Measurements from ENCODE around the gene ANKRD63. TPM values are rescaled to one million over a fixed set of nuclear protein-coding genes. Genes with fewer than 3 reads are reported as not detected.

The ANKRD63 gene
- total RNA-seq, 1 donor from 2014 or later = not detected

- DNase-seq (ENCODE audit: low read depth in 2 of 2) = no peak
Measured at GRCh38 chr15:40258544-40258943, 24.3 kb downstream of the ANKRD63 start.

GRCh38 chr15:40257656-40258450 lies 25.0 kb downstream of the ANKRD63 start:
- no peak for DNase-seq (ENCODE audit: low read depth in 2 of 2)

GRCh38 chr15:40256638-40257235 lies 26.1 kb downstream of the ANKRD63 start:
- DNase-seq (ENCODE audit: low read depth in 2 of 2) = peak in 1 of 2 donors; percentile 17

- DNase-seq (ENCODE audit: low read depth in 2 of 2) = no peak
Measured at GRCh38 chr15:40255033-40255432, 27.8 kb downstream of the ANKRD63 start.

GRCh38 chr15:40254452-40254851 lies 28.4 kb downstream of the ANKRD63 start:
- no peak for DNase-seq (ENCODE audit: low read depth in 2 of 2)

GRCh38 chr15:40253167-40253790 lies 29.6 kb downstream of the ANKRD63 start:
- no peak for DNase-seq (ENCODE audit: low read depth in 2 of 2)

- peak; percentile 6 to 25 for DNase-seq (ENCODE audit: low read depth in 2 of 2)
Measured at GRCh38 chr15:40252438-40253166, 30.3 kb downstream of the ANKRD63 start.

- no peak for DNase-seq (ENCODE audit: low read depth in 2 of 2)
Measured at GRCh38 chr15:40252141-40252437, 30.8 kb downstream of the ANKRD63 start.

GRCh38 chr15:40251486-40252140 lies 31.3 kb downstream of the ANKRD63 start:
- DNase-seq (ENCODE audit: low read depth in 2 of 2) = no peak

GRCh38 chr15:40250771-40251483 lies 31.9 kb downstream of the ANKRD63 start:
- no peak for DNase-seq (ENCODE audit: low read depth in 2 of 2)

- no peak for DNase-seq (ENCODE audit: low read depth in 2 of 2)
Measured at GRCh38 chr15:40250304-40250656, 32.6 kb downstream of the ANKRD63 start.

GRCh38 chr15:40249477-40250303 lies 33.2 kb downstream of the ANKRD63 start:
- peak in 1 of 2 donors; percentile 25 for DNase-seq (ENCODE audit: low read depth in 2 of 2)

GRCh38 chr15:40248006-40248783 lies 34.7 kb downstream of the ANKRD63 start:
- DNase-seq (ENCODE audit: low read depth in 2 of 2) = no peak

- no peak for DNase-seq (ENCODE audit: low read depth in 2 of 2)
Measured at GRCh38 chr15:40247406-40247971, 35.4 kb downstream of the ANKRD63 start.

GRCh38 chr15:40246496-40247280 lies 36.2 kb downstream of the ANKRD63 start:
- no peak for DNase-seq (ENCODE audit: low read depth in 2 of 2)

GRCh38 chr15:40245666-40246450 lies 37.0 kb downstream of the ANKRD63 start:
- no peak for DNase-seq (ENCODE audit: low read depth in 2 of 2)

- DNase-seq (ENCODE audit: low read depth in 2 of 2) = no peak
Measured at GRCh38 chr15:40244961-40245523, 37.8 kb downstream of the ANKRD63 start.
